ENCODE data around the gene ADGRG6. TPM values are rescaled to one million over a fixed set of nuclear protein-coding genes. Genes with fewer than 3 reads are reported as not detected.

Gene ADGRG6
- total and polyA plus RNA-seq, 2 of the 8 experiments (the other 6 are each of a cell fraction or from before 2014, with no cell fraction given): 1.1 to 6.2 TPM

DNA sequence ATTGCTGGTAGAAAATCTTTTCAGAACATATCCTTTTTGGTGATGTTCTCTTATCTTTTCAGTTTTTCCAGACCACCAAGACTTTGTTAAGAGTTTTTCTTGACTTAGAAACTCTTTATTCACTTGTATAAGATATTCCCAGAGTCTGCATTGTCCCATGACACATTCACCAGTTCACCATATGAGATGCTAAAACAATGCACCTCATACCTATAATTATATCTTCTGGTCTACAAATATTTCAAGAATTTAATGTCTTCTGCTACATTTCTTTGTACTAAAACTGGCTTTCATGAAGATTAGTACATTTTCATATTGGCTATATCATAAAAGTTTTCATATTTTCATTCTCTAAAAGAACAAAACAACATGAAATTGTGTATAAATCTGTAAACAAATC lies 111.3 kb downstream of the ADGRG6 start:
- Histone ChIP-seq H2BK12ac (ENCODE audit: low read depth, low read length) (no peak overlapping the region), H3K79me1 (ENCODE audit: low read depth, low read length) (no peaks in the 10 kb centered on the region), H3K14ac (ENCODE audit: insufficient read length) (no peak overlapping the region), H2AFZ (ENCODE audit: low read length) (no peak overlapping the region), H2BK120ac (replicated peaks; ENCODE audit: low read depth, low read length) (no peak overlapping the region), H3K79me2 (ENCODE audit: control insufficient read depth in 1 of 2, insufficient read depth in 2 of 2, low read length in 2 of 2) (no peaks in the 10 kb centered on the region), H3K56ac (replicated peaks; ENCODE audit: insufficient read length, low read depth, low read length) (no peak overlapping the region), H3K36me3 (ENCODE audit: control insufficient read depth in 2 of 4, insufficient read depth in 4 of 4, low read length in 3 of 4) (no peaks in the 10 kb centered on the region), H3K4me1 (replicated peaks in 1 of 4; ENCODE audit: control insufficient read depth in 3 of 4, insufficient read depth in 4 of 4, low read length in 3 of 4) (peaks cover 0 to 4% (median 2%) of the 10 kb centered on the region in 4 experiments; a peak in 2 of 7 replicates), H4K8ac (ENCODE audit: extremely low read depth, insufficient read depth, low read length) (no peak overlapping the region), H2AK5ac (ENCODE audit: low read depth, low read length) (no peak overlapping the region), H3K4ac (replicated peaks; ENCODE audit: insufficient read length, low read depth, low read length) (no peak overlapping the region), H3K27me3 (replicated peaks in 1 of 4; ENCODE audit: control insufficient read depth in 3 of 4, extremely low read depth in 1 of 4, insufficient read depth in 3 of 4, low read length in 3 of 4) (no peaks in the 10 kb centered on the region), H2BK20ac (ENCODE audit: low read length) (no peak overlapping the region), H3K23ac (ENCODE audit: insufficient read length) (no peak overlapping the region), H2BK15ac (ENCODE audit: low read length) (no peak overlapping the region), H3K9ac (replicated peaks in 1 of 4; ENCODE audit: extremely low read depth in 1 of 4, low read depth in 3 of 4, low read length in 3 of 4) (no peak overlapping the region), H4K91ac (replicated peaks; ENCODE audit: insufficient read length, low read length) (no peak overlapping the region), H4K5ac (ENCODE audit: insufficient read length, low read depth, low read length) (no peak overlapping the region), H3K4me2 (ENCODE audit: insufficient read depth in 1 of 2, low read depth in 2 of 2, low read length in 2 of 2) (no peak overlapping the region), H3K27ac (ENCODE audit: low read depth, low read length) (no peak overlapping the region), H3K23me2 (ENCODE audit: low read depth, low read length) (no peaks in the 10 kb centered on the region), H3K9me3 (ENCODE audit: insufficient read depth in 2 of 2, low read depth in 1 of 2, low read length in 1 of 2) (no peaks in the 10 kb centered on the region), H2BK5ac (ENCODE audit: low read depth, low read length) (no peak overlapping the region), H4K20me1 (replicated peaks in 1 of 2; ENCODE audit: control insufficient read depth in 1 of 2, insufficient read depth in 2 of 2, low read length in 2 of 2) (no peaks in the 10 kb centered on the region), H3K18ac (ENCODE audit: extremely low read depth, low read length) (no peak overlapping the region), H3K4me3 (ENCODE audit: extremely low read depth in 1 of 4, insufficient read depth in 2 of 4, low read depth in 3 of 4, low read length in 4 of 4) (no peak overlapping the region)
- DNase-seq (ENCODE audit: low read depth in 1 of 2, low spot score in 2 of 2): no peak
- POLR2A ChIA-PET (ENCODE audit: partially characterized antibody): no interaction called here
- CTCF ChIA-PET (ENCODE audit: partially characterized antibody): no interaction called here
- FAIRE-seq: no peak
- TF ChIP-seq BRCA1 (IDR thresholded peaks at IDR 0.05; ENCODE audit: low read depth, low read length) (no peak), TAF7 (optimal IDR thresholded peaks at IDR 0.05; ENCODE audit: borderline replicate concordance, low read depth, low read length) (no peak), TAF1 (IDR thresholded peaks at IDR 0.05; ENCODE audit: low read depth, low read length) (no peak), BCL11A (IDR thresholded peaks at IDR 0.05; ENCODE audit: low read depth in 2 of 2, low read length in 2 of 2) (no peak), BACH1 (IDR thresholded peaks at IDR 0.05; ENCODE audit: low read length) (no peak), GABPA (IDR thresholded peaks at IDR 0.05; ENCODE audit: borderline replicate concordance, insufficient read depth, low read length) (no peak), CHD1 (IDR thresholded peaks at IDR 0.05; ENCODE audit: low read depth, low read length) (no peak), SAP30 (IDR thresholded peaks at IDR 0.05; ENCODE audit: insufficient read depth, insufficient replicate concordance, low read length) (no peak), RXRA (IDR thresholded peaks at IDR 0.05; ENCODE audit: insufficient read depth, low read depth, low read length) (no peak), SIRT6 (IDR thresholded peaks at IDR 0.05; ENCODE audit: low read length) (no peak), JUND (IDR thresholded peaks at IDR 0.05; ENCODE audit: low read length) (no peak), MAFK (IDR thresholded peaks at IDR 0.05; ENCODE audit: low read depth, low read length) (no peak), HDAC2 (IDR thresholded peaks at IDR 0.05; ENCODE audit: borderline replicate concordance in 1 of 2, low read depth in 2 of 2, low read length in 2 of 2) (no peak)
- TF ChIP-seq, protein P1, sequence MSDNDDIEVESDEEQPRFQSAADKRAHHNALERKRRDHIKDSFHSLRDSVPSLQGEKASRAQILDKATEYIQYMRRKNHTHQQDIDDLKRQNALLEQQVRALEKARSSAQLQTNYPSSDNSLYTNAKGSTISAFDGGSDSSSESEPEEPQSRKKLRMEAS (IDR thresholded peaks at IDR 0.05): no peak
- TF ChIP-seq, protein P2, sequence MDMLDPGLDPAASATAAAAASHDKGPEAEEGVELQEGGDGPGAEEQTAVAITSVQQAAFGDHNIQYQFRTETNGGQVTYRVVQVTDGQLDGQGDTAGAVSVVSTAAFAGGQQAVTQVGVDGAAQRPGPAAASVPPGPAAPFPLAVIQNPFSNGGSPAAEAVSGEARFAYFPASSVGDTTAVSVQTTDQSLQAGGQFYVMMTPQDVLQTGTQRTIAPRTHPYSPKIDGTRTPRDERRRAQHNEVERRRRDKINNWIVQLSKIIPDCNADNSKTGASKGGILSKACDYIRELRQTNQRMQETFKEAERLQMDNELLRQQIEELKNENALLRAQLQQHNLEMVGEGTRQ (IDR thresholded peaks at IDR 0.05; ENCODE audit: low read length): no peak

Measured in H1 (cell line).